ENCODE data around the gene SEMA4F. TPM values are rescaled to one million over a fixed set of nuclear protein-coding genes. Genes with fewer than 3 reads are reported as not detected.

The SEMA4F gene
- total and polyA plus RNA-seq, 7 donors, result 0.59 to 5.7 (median 2.0) TPM

DNA sequence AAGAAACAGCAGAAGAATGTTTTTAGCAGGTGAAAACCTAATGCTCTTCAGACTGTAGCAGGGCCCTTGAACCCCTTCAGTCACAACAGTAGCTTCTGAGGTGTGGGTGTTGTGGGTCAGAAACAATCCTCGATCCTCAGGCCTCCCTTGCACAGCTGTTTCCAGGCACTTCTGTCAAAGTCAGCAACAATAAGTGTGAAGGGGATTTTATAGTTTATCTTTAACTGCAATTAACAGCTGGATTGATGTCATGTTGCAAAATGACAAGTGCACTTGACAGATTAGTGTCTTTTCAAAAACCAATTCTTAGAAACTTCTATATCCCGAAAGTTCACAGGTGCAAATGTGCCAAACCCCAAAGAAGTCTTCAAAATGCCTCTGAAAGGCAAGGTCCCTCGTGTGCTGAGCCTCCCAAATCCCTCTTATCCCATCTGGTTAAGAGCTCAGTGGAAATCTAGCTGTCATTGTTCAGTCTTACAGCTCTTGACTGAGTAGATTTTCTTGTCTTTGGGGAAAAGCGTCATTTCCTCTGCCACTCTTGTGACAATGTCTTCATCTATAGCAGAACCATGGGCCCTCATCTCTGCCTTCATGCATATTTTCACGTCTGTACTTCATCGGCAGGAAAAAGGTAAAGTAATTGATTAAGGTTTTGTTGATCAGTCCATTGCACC lies 35.5 kb upstream of the SEMA4F start:
- no peak for ATAC-seq
- Histone ChIP-seq H3K4me1 (no peaks in the 10 kb centered on the region), H3K9me3 (no peaks in the 10 kb centered on the region), H3K4me3 (no peak overlapping the region), H3K27me3 (ENCODE audit: insufficient read depth in 3 of 3, low read length in 2 of 3) (peaks cover 0 to 13% (median 0%) of the 10 kb centered on the region in 3 donors), H3K36me3 (ENCODE audit: insufficient read depth in 1 of 2, low read depth in 1 of 2) (no peaks in the 10 kb centered on the region), H3K27ac (no peak overlapping the region)
- DNase-seq, result no peak
- TF ChIP-seq, protein P1, sequence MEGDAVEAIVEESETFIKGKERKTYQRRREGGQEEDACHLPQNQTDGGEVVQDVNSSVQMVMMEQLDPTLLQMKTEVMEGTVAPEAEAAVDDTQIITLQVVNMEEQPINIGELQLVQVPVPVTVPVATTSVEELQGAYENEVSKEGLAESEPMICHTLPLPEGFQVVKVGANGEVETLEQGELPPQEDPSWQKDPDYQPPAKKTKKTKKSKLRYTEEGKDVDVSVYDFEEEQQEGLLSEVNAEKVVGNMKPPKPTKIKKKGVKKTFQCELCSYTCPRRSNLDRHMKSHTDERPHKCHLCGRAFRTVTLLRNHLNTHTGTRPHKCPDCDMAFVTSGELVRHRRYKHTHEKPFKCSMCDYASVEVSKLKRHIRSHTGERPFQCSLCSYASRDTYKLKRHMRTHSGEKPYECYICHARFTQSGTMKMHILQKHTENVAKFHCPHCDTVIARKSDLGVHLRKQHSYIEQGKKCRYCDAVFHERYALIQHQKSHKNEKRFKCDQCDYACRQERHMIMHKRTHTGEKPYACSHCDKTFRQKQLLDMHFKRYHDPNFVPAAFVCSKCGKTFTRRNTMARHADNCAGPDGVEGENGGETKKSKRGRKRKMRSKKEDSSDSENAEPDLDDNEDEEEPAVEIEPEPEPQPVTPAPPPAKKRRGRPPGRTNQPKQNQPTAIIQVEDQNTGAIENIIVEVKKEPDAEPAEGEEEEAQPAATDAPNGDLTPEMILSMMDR (IDR thresholded peaks at IDR 0.05), result no peak
- intact Hi-C loops (cut with DNase I), result no loop called here
- 63 to 71% (median 67%) methylated on average over 6 of the region's 6 CpGs for WGBS, 3 donors

- ATAC-seq, result no peak
- 87 to 89% (median 87%) methylated on average over 5 of the region's 5 CpGs for WGBS, 3 donors
- H3K27me3 ChIP-seq (ENCODE audit: insufficient read depth in 3 of 3, low read length in 2 of 3), result peaks cover 0 to 4% (median 0%) of the 10 kb centered on the region in 3 donors
Measured at GRCh38 chr2:74619651-74620297, 34.3 kb upstream of the SEMA4F start.

GRCh38 chr2:74620671-74621070 lies 33.4 kb upstream of the SEMA4F start:
- WGBS, 3 donors, result 86 to 88% (median 87%) methylated on average over 12 of the region's 12 CpGs
- no peaks in the 10 kb centered on the region for H3K36me3 ChIP-seq (ENCODE audit: insufficient read depth in 1 of 2, low read depth in 1 of 2)
- intact Hi-C loops (cut with DNase I), result no loop called here
- no peaks in the 10 kb centered on the region for H3K9me3 ChIP-seq
- TF ChIP-seq, protein P1 (IDR thresholded peaks at IDR 0.05), result no peak
- no peaks in the 10 kb centered on the region for H3K27me3 ChIP-seq (ENCODE audit: insufficient read depth in 3 of 3, low read length in 2 of 3)
- no peak overlapping the region for H3K4me3 ChIP-seq
- no peak for ATAC-seq
- DNase-seq, result no peak
- no peak overlapping the region for H3K27ac ChIP-seq
- no peaks in the 10 kb centered on the region for H3K4me1 ChIP-seq

More at GRCh38 chr2:74619651-74620297, 34.3 kb upstream of the SEMA4F start:
- intact Hi-C loops (cut with DNase I), result no loop called here
- Histone ChIP-seq H3K4me3 (no peak overlapping the region), H3K36me3 (ENCODE audit: insufficient read depth in 1 of 2, low read depth in 1 of 2) (no peaks in the 10 kb centered on the region), H3K9me3 (no peaks in the 10 kb centered on the region), H3K4me1 (no peaks in the 10 kb centered on the region), H3K27ac (no peak overlapping the region)
- TF ChIP-seq, protein P1 (IDR thresholded peaks at IDR 0.05), result no peak
- no peak for DNase-seq

- intact Hi-C loops (cut with DNase I), result no loop called here
- Histone ChIP-seq H3K27ac (no peak overlapping the region), H3K4me3 (no peak overlapping the region), H3K27me3 (ENCODE audit: insufficient read depth in 3 of 3, low read length in 2 of 3) (no peaks in the 10 kb centered on the region), H3K9me3 (no peaks in the 10 kb centered on the region), H3K36me3 (ENCODE audit: insufficient read depth in 1 of 2, low read depth in 1 of 2) (no peaks in the 10 kb centered on the region), H3K4me1 (no peaks in the 10 kb centered on the region)
- ATAC-seq, result no peak
- no peak for DNase-seq
- TF ChIP-seq, protein P1 (IDR thresholded peaks at IDR 0.05), result no peak
- 75 to 81% (median 77%) methylated on average over 5 of the region's 5 CpGs for WGBS, 3 donors
Measured at GRCh38 chr2:74625658-74626425, 28.2 kb upstream of the SEMA4F start.
